Measurements from ENCODE around the gene FIZ1.
"Not testable (repeated sequence)": the region's sequence is repeated elsewhere in the genome, so short reads cannot be mapped to it uniquely, and the experiment has no call there.

FIZ1 gene

GRCh38 chr19:55594996-55595545, 4.2 kb downstream of the FIZ1 start:
- DNase-seq (ENCODE audit: low spot score) = no peak

- no peak for DNase-seq (ENCODE audit: low spot score)
Observed at GRCh38 chr19:55593096-55593772, 6.1 kb downstream of the FIZ1 start.

GRCh38 chr19:55592391-55593090, 6.8 kb downstream of the FIZ1 start:
- no peak for DNase-seq (ENCODE audit: low spot score)

GRCh38 chr19:55591555-55591954, 7.8 kb downstream of the FIZ1 start:
- DNase-seq (ENCODE audit: low spot score) = no peak

- DNase-seq (ENCODE audit: low spot score) = no peak
Observed at GRCh38 chr19:55590617-55591016, 8.7 kb downstream of the FIZ1 start.

- DNase-seq (ENCODE audit: low spot score) = no peak
Observed at GRCh38 chr19:55590109-55590508, 9.2 kb downstream of the FIZ1 start.

- DNase-seq (ENCODE audit: low spot score) = no peak
Observed at GRCh38 chr19:55588738-55589137, 10.6 kb downstream of the FIZ1 start.

GRCh38 chr19:55586976-55587668, 12.2 kb downstream of the FIZ1 start:
- peak; percentile 83 for DNase-seq (ENCODE audit: low spot score)

GRCh38 chr19:55585658-55586339, 13.5 kb downstream of the FIZ1 start:
- DNase-seq (ENCODE audit: low spot score) = no peak

GRCh38 chr19:55584871-55585270, 14.4 kb downstream of the FIZ1 start:
- no peak for DNase-seq (ENCODE audit: low spot score)

GRCh38 chr19:55583897-55584296, 15.4 kb downstream of the FIZ1 start:
- DNase-seq (ENCODE audit: low spot score) = not testable (repeated sequence)

- not testable (repeated sequence) for DNase-seq (ENCODE audit: low spot score)
Observed at GRCh38 chr19:55582284-55582683, 17.0 kb downstream of the FIZ1 start.

GRCh38 chr19:55581823-55582223, 17.5 kb downstream of the FIZ1 start:
- DNase-seq (ENCODE audit: low spot score) = no peak

- no peak for DNase-seq (ENCODE audit: low spot score)
Observed at GRCh38 chr19:55581145-55581822, 18.0 kb downstream of the FIZ1 start.

- peak; percentile 82 for DNase-seq (ENCODE audit: low spot score)
Observed at GRCh38 chr19:55580628-55581144, 18.6 kb downstream of the FIZ1 start, which contains the start of gene ZNF579. Gene ZNF579, minus strand, starts transcription at chr19:55580848. Its CDS starts 1,209 bp downstream, at chr19:55579639.

- no peak for DNase-seq (ENCODE audit: low spot score)
Observed at GRCh38 chr19:55579766-55580621, 19.3 kb downstream of the FIZ1 start.

- no peak for DNase-seq (ENCODE audit: low spot score)
Observed at GRCh38 chr19:55578761-55579747, 20.3 kb downstream of the FIZ1 start.

- no peak for DNase-seq (ENCODE audit: low spot score)
Observed at GRCh38 chr19:55578031-55578760, 21.1 kb downstream of the FIZ1 start.
